HAP-1 (cell line): ENCODE data around the gene TMEM229A.
A peak's percentile ranks its signal among the peaks of the same experiment; 100 is the strongest.
"Not testable (repeated sequence)": the region's sequence is repeated elsewhere in the genome, so short reads cannot be mapped to it uniquely, and the experiment has no call there.

Experiments used
- DNase-seq, 2 experiments: peaks; one replicate each; pipeline ENCODE4 v3.0.0-alpha.2; 2016 to 2020; ENCODE audit warnings: low spot score in 2 of 2
- H3K27me3 ChIP-seq: fragments of 250-450 bp; sonication (Bioruptor Pico); 2 replicates; pipeline ENCODE4 v1.5.1; 2020; ENCODE audit warnings: low read depth, mild to moderate bottlenecking, moderate library complexity
- H3K36me3 ChIP-seq: fragments of 250-450 bp; sonication (Bioruptor Pico); replicated peaks from 2 replicates; pipeline ENCODE4 v1.5.1; 2020; ENCODE audit warnings: mild to moderate bottlenecking
- H3K4me1 ChIP-seq: fragments of 250-450 bp; sonication (Bioruptor Pico); 2 replicates; pipeline ENCODE4 v1.5.1; 2020; ENCODE audit warnings: mild to moderate bottlenecking
- H3K4me3 ChIP-seq: fragments of 250-450 bp; sonication (Bioruptor Pico); 2 replicates; pipeline ENCODE4 v1.5.1; 2020; ENCODE audit warnings: mild to moderate bottlenecking, moderate library complexity
- H3K9me3 ChIP-seq: fragments of 250-450 bp; sonication (Bioruptor Pico); 2 replicates; pipeline ENCODE4 v1.5.1; 2020; ENCODE audit warnings: mild to moderate bottlenecking, moderate library complexity
- in situ Hi-C: fragments of 300-500 bp; cut with MboI; formaldehyde crosslinking; loops from 3 replicates; pipeline ENCODE4 v1.14.3; 2020; ENCODE audit warnings: low sequenced_read_pairs, inconsistent platforms, mixed read lengths

The TMEM229A gene

GRCh38 chr7:124032369-124033094 lies at the start of gene TMEM229A:
Gene TMEM229A (minus strand): TSS chr7:124033067. CDS start chr7:124033003, 64 bp downstream.
- Histone ChIP-seq H3K4me3 (peak within 1 kb of the TSS; percentile 41), H3K4me1 (no peaks in the 10 kb centered on the region; the same call in 1 of the 2 replicates), H3K9me3 (no peaks in the 10 kb centered on the region), H3K27me3 (peaks cover 7% of the 10 kb centered on the region), H3K36me3 (no peaks in the 10 kb centered on the region)
- in situ Hi-C loops: no loop called here
- peak; percentile 38 to 62 for DNase-seq

- in situ Hi-C loops: not testable (repeated sequence)
Measured at GRCh38 chr7:124082234-124082633, 49.4 kb upstream of the TMEM229A start.

GRCh38 chr7:124077546-124077945 lies 44.7 kb upstream of the TMEM229A start:
- Histone ChIP-seq H3K36me3 (no peaks in the 10 kb centered on the region), H3K27me3 (peaks cover 3% of the 10 kb centered on the region; the same call in 1 of the 2 replicates), H3K4me1 (no peaks in the 10 kb centered on the region), H3K4me3 (no peak overlapping the region), H3K9me3 (no peaks in the 10 kb centered on the region)
- no peak for DNase-seq
- in situ Hi-C loops: no loop called here

More at GRCh38 chr7:124082234-124082633, 49.4 kb upstream of the TMEM229A start:
- not testable (repeated sequence) for H3K4me3 ChIP-seq, H3K4me1 ChIP-seq, H3K36me3 ChIP-seq, H3K9me3 ChIP-seq, DNase-seq, H3K27me3 ChIP-seq

GRCh38 chr7:124076841-124077240 lies 44.0 kb upstream of the TMEM229A start:
- DNase-seq: no peak
- in situ Hi-C loops: no loop called here
- H3K9me3 ChIP-seq: no peaks in the 10 kb centered on the region
- no peaks in the 10 kb centered on the region for H3K36me3 ChIP-seq
- peaks cover 3% of the 10 kb centered on the region; the same call in 1 of the 2 replicates for H3K27me3 ChIP-seq
- no peak overlapping the region for H3K4me3 ChIP-seq
- H3K4me1 ChIP-seq: no peaks in the 10 kb centered on the region

- Histone ChIP-seq H3K4me3 (no peak overlapping the region), H3K27me3 (peaks cover 4% of the 10 kb centered on the region; the same call in 1 of the 2 replicates), H3K9me3 (no peaks in the 10 kb centered on the region), H3K4me1 (no peaks in the 10 kb centered on the region), H3K36me3 (no peaks in the 10 kb centered on the region)
- in situ Hi-C loops: no loop called here
- DNase-seq: no peak
Measured at GRCh38 chr7:124074007-124074406, 41.1 kb upstream of the TMEM229A start.

- no peaks in the 10 kb centered on the region for H3K36me3 ChIP-seq
- H3K27me3 ChIP-seq: peaks cover 4% of the 10 kb centered on the region; the same call in 1 of the 2 replicates
- in situ Hi-C loops: no loop called here
- no peaks in the 10 kb centered on the region for H3K9me3 ChIP-seq
- H3K4me3 ChIP-seq: no peak overlapping the region
- no peak for DNase-seq
- H3K4me1 ChIP-seq: no peaks in the 10 kb centered on the region
Measured at GRCh38 chr7:124073310-124073645, 40.4 kb upstream of the TMEM229A start.

- Histone ChIP-seq H3K4me3 (no peak overlapping the region), H3K9me3 (no peaks in the 10 kb centered on the region), H3K27me3 (peaks cover 4% of the 10 kb centered on the region; the same call in 1 of the 2 replicates), H3K36me3 (no peaks in the 10 kb centered on the region), H3K4me1 (no peaks in the 10 kb centered on the region)
- in situ Hi-C loops: no loop called here
- no peak for DNase-seq
Measured at GRCh38 chr7:124072603-124073309, 39.9 kb upstream of the TMEM229A start.

GRCh38 chr7:124071843-124072242 lies 39.0 kb upstream of the TMEM229A start:
- Histone ChIP-seq H3K9me3 (no peaks in the 10 kb centered on the region; the same call in 1 of the 2 replicates), H3K27me3 (peaks cover 4% of the 10 kb centered on the region; the same call in 1 of the 2 replicates), H3K4me1 (no peaks in the 10 kb centered on the region), H3K4me3 (no peak overlapping the region), H3K36me3 (no peaks in the 10 kb centered on the region)
- peak; percentile 23 to 46 for DNase-seq
- in situ Hi-C loops: no loop called here

GRCh38 chr7:124062171-124062570 lies 29.3 kb upstream of the TMEM229A start:
- Histone ChIP-seq H3K27me3 (peaks cover 16% of the 10 kb centered on the region), H3K4me1 (no peaks in the 10 kb centered on the region), H3K36me3 (no peaks in the 10 kb centered on the region), H3K4me3 (no peak overlapping the region), H3K9me3 (no peaks in the 10 kb centered on the region; the same call in 1 of the 2 replicates)
- in situ Hi-C loops: no loop called here
- DNase-seq: no peak

GRCh38 chr7:124060528-124060927 lies 27.7 kb upstream of the TMEM229A start:
- H3K9me3 ChIP-seq: no peaks in the 10 kb centered on the region
- in situ Hi-C loops: no loop called here
- no peak overlapping the region for H3K4me3 ChIP-seq
- no peaks in the 10 kb centered on the region for H3K36me3 ChIP-seq
- no peaks in the 10 kb centered on the region for H3K4me1 ChIP-seq
- peaks cover 16% of the 10 kb centered on the region for H3K27me3 ChIP-seq
- no peak for DNase-seq

- in situ Hi-C loops: no loop called here
- Histone ChIP-seq H3K4me1 (no peaks in the 10 kb centered on the region), H3K9me3 (no peaks in the 10 kb centered on the region), H3K4me3 (no peak overlapping the region), H3K27me3 (peaks cover 13% of the 10 kb centered on the region), H3K36me3 (no peaks in the 10 kb centered on the region)
- DNase-seq: no peak
Measured at GRCh38 chr7:124059375-124059774, 26.5 kb upstream of the TMEM229A start.

GRCh38 chr7:124058515-124058914 lies 25.6 kb upstream of the TMEM229A start:
- Histone ChIP-seq H3K4me1 (no peaks in the 10 kb centered on the region), H3K27me3 (peaks cover 13% of the 10 kb centered on the region), H3K36me3 (no peaks in the 10 kb centered on the region), H3K9me3 (no peaks in the 10 kb centered on the region), H3K4me3 (no peak overlapping the region)
- DNase-seq: no peak
- in situ Hi-C loops: no loop called here

GRCh38 chr7:124057872-124058271 lies 25.0 kb upstream of the TMEM229A start:
- H3K27me3 ChIP-seq: peaks cover 11% of the 10 kb centered on the region
- H3K4me3 ChIP-seq: no peak overlapping the region
- no peaks in the 10 kb centered on the region for H3K4me1 ChIP-seq
- no peak for DNase-seq
- no peaks in the 10 kb centered on the region for H3K9me3 ChIP-seq
- no peaks in the 10 kb centered on the region for H3K36me3 ChIP-seq
- in situ Hi-C loops: no loop called here

GRCh38 chr7:124056234-124056633 lies 23.4 kb upstream of the TMEM229A start:
- in situ Hi-C loops: no loop called here
- no peak for DNase-seq

More at GRCh38 chr7:124056234-124056633, 23.4 kb upstream of the TMEM229A start:
- H3K4me1 ChIP-seq: no peaks in the 10 kb centered on the region
- no peak overlapping the region for H3K4me3 ChIP-seq
- no peaks in the 10 kb centered on the region for H3K36me3 ChIP-seq
- peaks cover 6% of the 10 kb centered on the region for H3K27me3 ChIP-seq
- no peaks in the 10 kb centered on the region for H3K9me3 ChIP-seq
